Spleen (tissue), 13 donors: ENCODE results near the gene HOXA2. TPM values are rescaled to one million over a fixed set of nuclear protein-coding genes. Genes with fewer than 3 reads are reported as not detected.

Experiments used
- DNase-seq: peaks from one replicate; pipeline ENCODE4 v3.0.0-alpha.2; 2020
- H3K27ac ChIP-seq, 8 donors: fragments of 200-600 bp; sonication (generic) in 7 of 8; 1 replicate in 4 of 8; 2 replicates in 4 of 8; pipeline versions ENCODE4 v1.5.0 to v1.8.0; 2016 to 2021; ENCODE audit warnings: inconsistent platforms in 4 of 8, mild to moderate bottlenecking in 4 of 8, moderate library complexity in 1 of 8
- H3K27me3 ChIP-seq, 7 donors: fragments of 200-600 bp; sonication (generic) in 6 of 7; replicated peaks in 1 of 7; 1 replicate in 4 of 7; 2 replicates in 3 of 7; pipeline versions ENCODE4 v1.5.0 to v1.8.0; 2016 to 2021; ENCODE audit warnings: inconsistent platforms in 3 of 7, mild to moderate bottlenecking in 1 of 7
- H3K36me3 ChIP-seq, 6 donors: fragments of 200-600 bp; sonication (generic) in 5 of 6; 1 replicate in 4 of 6; 2 replicates in 2 of 6; pipeline versions ENCODE4 v1.5.0 to v1.8.0; 2016 to 2021; ENCODE audit warnings: inconsistent platforms in 2 of 6
- H3K4me1 ChIP-seq, 6 donors: fragments of 200-600 bp; sonication (generic) in 5 of 6; 1 replicate in 3 of 6; 2 replicates in 3 of 6; pipeline versions ENCODE4 v1.5.0 to v1.8.0; 2016 to 2021; ENCODE audit warnings: inconsistent platforms in 3 of 6
- H3K4me3 ChIP-seq, 8 donors: fragments of 200-600 bp; sonication (generic) in 7 of 8; 1 replicate in 4 of 8; 2 replicates in 4 of 8; pipeline versions ENCODE4 v1.5.0 to v1.8.0; 2016 to 2021; ENCODE audit warnings: inconsistent platforms in 4 of 8, mild to moderate bottlenecking in 4 of 8, moderate library complexity in 2 of 8
- H3K9me3 ChIP-seq, 8 donors: fragments of 200-600 bp; sonication (generic) in 7 of 8; 1 replicate in 4 of 8; 2 replicates in 4 of 8; pipeline versions ENCODE4 v1.5.0 to v1.8.0; 2016 to 2021; ENCODE audit warnings: inconsistent platforms in 4 of 8
- CTCF ChIP-seq, 11 experiments: fragments of 200-600 bp in 7 of 11; fragments of 450-650 bp in 4 of 11; sonication (generic) in 4 of 11; IDR thresholded peaks in 8 of 11; conservative IDR thresholded peaks in 3 of 11; 1 replicate in 7 of 11; 2 replicates in 4 of 11; pipeline versions ENCODE4 v1.4.0 to v1.8.0; 2016 to 2021; ENCODE audit warnings: antibody characterized with exemption in 11 of 11, inconsistent platforms in 4 of 11, mild to moderate bottlenecking in 1 of 11
- POLR2A ChIP-seq, 3 donors: fragments of 450-650 bp; IDR thresholded peaks; one replicate each; pipeline ENCODE4 v1.5.1; 2017; ENCODE audit warnings: antibody characterized with exemption in 3 of 3, mild to moderate bottlenecking in 1 of 3
- POLR2AphosphoS5 ChIP-seq, 3 donors: sonication (generic); formaldehyde crosslinking; IDR thresholded peaks; one replicate each; pipeline ENCODE4 v1.5.1; 2017; ENCODE audit warnings: antibody characterized with exemption in 3 of 3
- WGBS, 5 donors: extraction: QIAGEN DNeasy Blood & Tissue Kit in 3 of 5; methylation state at CpG; one replicate each; pipeline versions ENCODE4 v1.1.5 to v1.1.7; 2013 to 2018; 5-methylcytosine and 5-hydroxymethylcytosine counted together
- intact Hi-C: fragments of 100-400 bp; cut with DNase I; formaldehyde crosslinking; loops from one replicate; pipeline ENCODE4 v1.15.0; 2023; ENCODE audit warnings: low total_unique reads
- long read RNA-seq, 2 donors: transcript quantifications; one replicate each; lab custom pipeline, GENCODE V29; 2026
- polyA plus RNA-seq, 3 donors: library from polyadenylated mRNA; stranded (reverse); fragments of 200-250 nt; gene quantifications; one replicate each; pipeline ENCODE4 v1.2.1, GENCODE V29; 2013
- total RNA-seq, 7 donors: library from RNA; depleted of rRNA in 3 of 7; stranded (reverse); fragments of >200 nt in 3 of 7; fragmentation: NEBNext Ultra II Directional in 4 of 7; extraction: Animal tissue kit (Norgen Biotek cat#: 25700) in 4 of 7; gene quantifications; one replicate each; pipeline versions ENCODE4 v1.1.0 to v1.2.1, GENCODE V29; 2016 to 2021
- donor health status: healthy with polysubstance abuse.
- donor health status: DM: no; HTN: no; CAD: no; lungs with moderate emphysema.
- donor health status: DM: no; HTN: no; CAD: no.
- donor health status: Bipolar disorder and iron deficiency.
- donor health status: healthy.
- donor health status: DM: no; HTN: no; CAD: no.
- donor health status: DM: yes; HTN: yes; CAD: no.

The HOXA2 gene
- 1 to 10 TPM in 4 of 7 donors, under 1 TPM in 3; 0.70 to 2.8 (median 1.3) TPM for total RNA-seq
- polyA plus RNA-seq = under 1 TPM; 0.41 to 0.83 (median 0.55) TPM
- long read RNA-seq, donor 1, partial matches to known transcripts = 0 of 2 reads
- long read RNA-seq, donor 1, other reads (novel, unspliced or antisense) = 0 of 2 reads
- long read RNA-seq, donor 2 = 0 reads

- H3K36me3 ChIP-seq = peaks cover 0 to 29% (median 0%) of the 10 kb centered on the region in 6 donors
- H3K27me3 ChIP-seq = peaks cover 0 to 86% (median 19%) of the 10 kb centered on the region in 7 donors
- peak within 1 kb of the TSS; percentile 35 to 93 (median 78) for H3K27ac ChIP-seq
- no peak for DNase-seq
- 20 to 21% (median 21%) methylated on average over 29 of the region's 29 CpGs for WGBS, 5 donors
- intact Hi-C loops = no loop called here
- H3K9me3 ChIP-seq = no peaks in the 10 kb centered on the region
- H3K4me1 ChIP-seq = peaks cover 12 to 96% (median 50%) of the 10 kb centered on the region in 6 donors
- peak within 1 kb of the TSS in 7 of 8 donors; percentile 20 to 65 (median 29) for H3K4me3 ChIP-seq
- TF ChIP-seq POLR2A (IDR thresholded peaks at IDR 0.05) (peak in 1 of 3 donors; percentile 40), POLR2AphosphoS5 (IDR thresholded peaks at IDR 0.05) (peak in 2 of 3 donors; percentile 48 to 69), CTCF (IDR thresholded peaks at IDR 0.05 in 8 of 11, conservative IDR thresholded peaks at IDR 0.05 in 3 of 11) (no peak)
These were observed at the start of gene HOXA2 for GRCh38 chr7:27102581-27103442. TSS of gene HOXA2 (minus strand) at chr7:27102683. CDS start at chr7:27102500, 183 bp downstream.

- no peaks in the 10 kb centered on the region for H3K36me3 ChIP-seq
- H3K4me3 ChIP-seq = peak overlapping the region; percentile 0 to 68 (median 40)
- TF ChIP-seq CTCF (IDR thresholded peaks at IDR 0.05 in 8 of 11, conservative IDR thresholded peaks at IDR 0.05 in 3 of 11) (no peak), POLR2AphosphoS5 (IDR thresholded peaks at IDR 0.05) (no peak), POLR2A (IDR thresholded peaks at IDR 0.05) (no peak)
- WGBS, 5 donors = 1 to 6% (median 3%) methylated on average over 27 of the region's 27 CpGs
- H3K4me1 ChIP-seq = peaks cover 27 to 84% (median 72%) of the 10 kb centered on the region in 6 donors
- intact Hi-C loops = no loop called here
- H3K27me3 ChIP-seq = peaks cover 26 to 100% (median 98%) of the 10 kb centered on the region in 7 donors
- peak overlapping the region in 7 of 8 donors; percentile 30 to 69 (median 60) for H3K27ac ChIP-seq
- peak; percentile 79 for DNase-seq
- peaks cover 0 to 4% (median 0%) of the 10 kb centered on the region in 8 donors for H3K9me3 ChIP-seq
These were observed 49.0 kb upstream of the HOXA2 start for GRCh38 chr7:27151341-27151930.

- DNase-seq = peak; percentile 93
- Histone ChIP-seq H3K27ac (peak overlapping the region in 7 of 8 donors; percentile 38 to 69 (median 60)), H3K4me3 (peak overlapping the region; percentile 0 to 68 (median 40)), H3K4me1 (peaks cover 24 to 77% (median 65%) of the 10 kb centered on the region in 6 donors), H3K36me3 (no peaks in the 10 kb centered on the region), H3K27me3 (peaks cover 26 to 100% (median 95%) of the 10 kb centered on the region in 7 donors), H3K9me3 (no peaks in the 10 kb centered on the region)
- intact Hi-C loops = no loop called here
- TF ChIP-seq POLR2A (IDR thresholded peaks at IDR 0.05) = peak in 1 of 3 donors; percentile 31
- peak; percentile 61 to 96 (median 89) for TF ChIP-seq CTCF (IDR thresholded peaks at IDR 0.05 in 8 of 11, conservative IDR thresholded peaks at IDR 0.05 in 3 of 11)
- peak; percentile 67 to 88 (median 85) for TF ChIP-seq POLR2AphosphoS5 (IDR thresholded peaks at IDR 0.05)
- WGBS, 5 donors = 0 to 2% (median 2%) methylated on average over 18 to 58 of the region's 58 CpGs
These were observed 48.3 kb upstream of the HOXA2 start for GRCh38 chr7:27150568-27151340.
